Right ventricle myocardium inferior (tissue), 1 donor: ENCODE measurements around the gene EPB41L4B. TPM values are rescaled to one million over a fixed set of nuclear protein-coding genes. Genes with fewer than 3 reads are reported as not detected.

Experiments
- ATAC-seq: fragments of 200-7000 bp; cut with Tn5 transposase; one replicate; pipeline ENCODE4 v1.9.1; 2020; ENCODE audit warnings: mild to moderate bottlenecking, moderate library complexity
- DNase-seq: peaks from one replicate; pipeline ENCODE4 v3.0.0; 2021; ENCODE audit errors: missing footprints
- intact Hi-C: fragments of 100-400 bp; cut with DNase I; formaldehyde crosslinking; loops from one replicate; pipeline ENCODE4 v1.11.0; 2022
- total RNA-seq: library from RNA; stranded (reverse); fragmentation: NEBNext Ultra II Directional; extraction: Animal tissue kit (Norgen Biotek cat#: 25700); gene quantifications from one replicate; pipeline ENCODE4 v1.2.1, GENCODE V29; 2021
- donor health status: DM: no; HTN: yes; CAD: no; lungs with severe emphysema.

The EPB41L4B gene
- total RNA-seq, 1 donor from 2014 or later: 8.1 TPM

GRCh38 chr9:109122726-109123621 lies 197.9 kb downstream of the EPB41L4B start:
- no peak for DNase-seq
- no peak for ATAC-seq
- intact Hi-C loops: no loop called here

Other genes starting within 250 kb of the EPB41L4B start
- gene TMEM245, start 201.1 kb downstream of the EPB41L4B start, total RNA-seq: 95.1 TPM
- gene FRRS1L, start 153.8 kb downstream of the EPB41L4B start, total RNA-seq: 1.8 TPM
- gene PTPN3, start 177.2 kb upstream of the EPB41L4B start, total RNA-seq: 46.7 TPM